NT2/D1 (cell line): Measurements from ENCODE around the gene PSMD5.

ENCODE experiments used
- SUZ12 ChIP-seq: IDR thresholded peaks from 2 replicates; pipeline ENCODE4 v1.6.1; 2011; ENCODE audit not compliant: insufficient read length, insufficient read depth; ENCODE audit errors: extremely low read depth
- YY1 ChIP-seq: IDR thresholded peaks from 2 replicates; pipeline ENCODE4 v1.6.1; 2011; ENCODE audit not compliant: insufficient read length, insufficient read depth
- ZNF274 ChIP-seq: IDR thresholded peaks from 2 replicates; pipeline ENCODE4 v1.6.1; 2011; ENCODE audit warnings: mild to moderate bottlenecking, low read depth, low read length

GRCh38 chr9:120865809-120866208 lies 23.1 kb upstream of the PSMD5 start:
- TF ChIP-seq YY1 (no peak), SUZ12 (no peak), ZNF274 (no peak)
